Dedifferentiated amniotic fluid mesenchymal stem cell (primary cell): ENCODE data around the gene FAM222A.

Experiments
- DNase-seq: peaks from one replicate; pipeline ENCODE4 v3.0.0-alpha.2; 2016; ENCODE audit errors: extremely low spot score

FAM222A gene

DNA sequence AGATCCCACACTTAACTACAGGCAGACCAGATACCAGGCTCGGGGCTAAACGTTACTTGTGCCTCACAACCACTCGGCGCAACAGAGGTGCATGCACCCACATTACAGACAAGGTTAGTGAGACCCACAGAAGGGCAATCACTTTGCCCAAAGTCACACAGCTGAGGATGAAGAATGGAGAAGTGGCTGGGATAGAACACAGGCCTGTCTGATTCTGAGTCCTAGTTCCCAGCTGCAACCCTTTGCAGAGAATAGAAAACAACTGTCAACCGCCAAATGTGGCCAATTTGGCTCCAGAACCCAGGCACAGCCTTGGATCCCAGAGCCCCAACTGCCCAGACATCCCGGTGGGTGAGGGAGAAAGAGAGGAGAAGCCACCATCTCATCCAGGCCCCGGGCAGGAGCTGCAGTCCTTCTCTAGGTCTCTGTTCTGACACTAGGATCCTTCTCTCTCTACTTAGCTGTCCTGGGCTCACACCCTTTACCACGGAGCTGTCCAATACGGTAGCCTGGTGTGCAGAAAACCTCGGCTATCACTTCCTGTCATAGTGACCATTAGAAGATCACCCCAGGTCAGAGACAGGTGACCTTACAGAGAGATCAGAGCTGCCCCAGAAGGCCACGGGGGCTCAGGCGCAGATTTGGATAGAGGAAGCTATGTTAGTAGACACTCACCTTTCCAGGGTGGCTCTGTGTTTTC is 59.1 kb downstream of the FAM222A start:
- DNase-seq: no peak

DNA sequence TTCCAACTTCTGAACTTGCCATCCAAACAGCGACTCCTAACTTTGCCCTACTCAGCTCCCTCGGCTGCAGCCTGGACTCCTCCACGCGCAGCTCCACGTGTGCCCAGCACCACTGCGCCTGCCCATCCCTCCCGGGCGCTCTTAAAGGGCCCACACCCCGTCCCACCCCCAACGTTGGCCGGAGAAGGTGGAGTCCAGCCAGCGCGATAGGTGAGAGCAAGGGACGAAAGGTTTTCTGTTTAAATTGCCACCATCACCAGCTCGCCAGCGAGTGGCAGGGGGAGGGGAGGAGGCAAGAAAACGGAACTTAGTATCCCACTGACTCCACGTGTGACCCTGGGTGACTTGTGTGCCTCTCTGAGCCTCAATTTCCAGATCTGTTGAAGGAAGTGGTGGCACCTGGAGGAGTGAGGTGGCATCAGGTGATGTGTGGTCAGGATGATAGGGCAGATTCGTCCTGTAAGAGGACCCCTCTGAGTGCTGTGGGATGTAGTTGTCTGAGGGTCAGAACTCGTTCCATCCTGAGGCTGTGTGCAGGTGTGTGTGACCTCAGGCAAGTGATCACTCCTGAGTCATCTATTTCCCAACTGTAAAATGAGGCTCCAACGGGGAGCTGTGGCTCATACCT is 59.9 kb downstream of the FAM222A start:
- no peak for DNase-seq

GRCh38 chr12:109775172-109775881 is 61.7 kb downstream of the FAM222A start:
- DNase-seq: peak; percentile 58

GRCh38 chr12:109776624-109777023 is 63.0 kb downstream of the FAM222A start:
- no peak for DNase-seq

DNA sequence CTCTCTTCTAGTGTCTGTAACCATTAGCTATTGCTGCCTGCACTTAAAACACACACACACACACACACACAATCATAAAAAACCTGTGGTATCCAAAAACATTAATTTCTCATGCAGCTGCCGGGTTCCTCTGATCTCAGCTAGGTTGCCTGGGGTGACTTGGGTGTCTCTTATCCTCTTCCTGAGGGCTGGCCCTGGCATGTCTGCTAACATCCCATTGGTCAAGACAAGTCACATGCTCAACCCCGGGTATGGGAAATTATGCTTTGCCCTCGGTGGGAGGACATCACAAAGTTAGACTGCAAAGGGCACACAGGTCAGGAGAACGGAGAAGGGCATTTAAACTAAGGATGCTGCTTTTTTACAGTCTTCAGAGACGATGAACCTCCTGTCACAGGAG is 63.9 kb downstream of the FAM222A start:
- no peak for DNase-seq

DNA sequence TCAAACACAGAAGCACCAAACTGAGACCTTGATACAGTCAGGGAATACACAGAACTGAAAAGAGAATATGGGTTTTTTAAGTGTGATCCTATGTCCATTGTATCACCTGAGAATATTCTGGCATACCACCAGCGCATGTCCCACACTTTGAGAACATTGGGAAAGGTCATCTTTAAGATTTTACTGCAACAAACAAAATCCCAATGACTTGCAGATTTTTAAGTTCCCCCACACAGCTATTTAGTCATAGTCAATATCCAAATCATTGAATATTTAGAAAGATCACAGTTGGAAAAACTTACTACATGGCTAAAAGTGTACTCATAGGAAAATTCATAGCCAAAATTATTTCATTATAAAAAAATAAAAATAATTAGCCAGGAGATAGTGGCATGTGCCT is 65.1 kb downstream of the FAM222A start:
- no peak for DNase-seq

DNA sequence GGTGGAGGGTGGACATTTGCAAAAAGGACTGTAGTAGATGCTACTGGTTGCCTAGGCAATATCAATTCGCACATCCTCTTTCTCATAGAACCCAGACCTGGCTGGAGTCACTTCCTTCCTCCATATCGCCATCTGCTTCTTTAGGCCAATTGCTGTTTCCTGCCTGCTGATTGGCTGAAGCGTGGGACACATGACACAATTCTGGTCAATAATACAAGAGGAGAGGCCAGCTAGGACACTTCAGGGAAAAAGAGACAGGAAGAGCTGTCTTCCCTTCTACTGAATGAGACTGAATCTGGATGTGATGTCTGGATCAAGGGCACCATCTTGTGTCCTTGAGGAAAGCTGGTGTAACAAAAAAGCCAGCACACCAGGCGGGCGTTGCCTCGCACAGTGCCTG is 65.8 kb downstream of the FAM222A start:
- no peak for DNase-seq

- DNase-seq: no peak
Measured at GRCh38 chr12:109781668-109782325, 68.2 kb downstream of the FAM222A start.

- no peak for DNase-seq
Measured at GRCh38 chr12:109782326-109782703, 68.7 kb downstream of the FAM222A start.

DNA sequence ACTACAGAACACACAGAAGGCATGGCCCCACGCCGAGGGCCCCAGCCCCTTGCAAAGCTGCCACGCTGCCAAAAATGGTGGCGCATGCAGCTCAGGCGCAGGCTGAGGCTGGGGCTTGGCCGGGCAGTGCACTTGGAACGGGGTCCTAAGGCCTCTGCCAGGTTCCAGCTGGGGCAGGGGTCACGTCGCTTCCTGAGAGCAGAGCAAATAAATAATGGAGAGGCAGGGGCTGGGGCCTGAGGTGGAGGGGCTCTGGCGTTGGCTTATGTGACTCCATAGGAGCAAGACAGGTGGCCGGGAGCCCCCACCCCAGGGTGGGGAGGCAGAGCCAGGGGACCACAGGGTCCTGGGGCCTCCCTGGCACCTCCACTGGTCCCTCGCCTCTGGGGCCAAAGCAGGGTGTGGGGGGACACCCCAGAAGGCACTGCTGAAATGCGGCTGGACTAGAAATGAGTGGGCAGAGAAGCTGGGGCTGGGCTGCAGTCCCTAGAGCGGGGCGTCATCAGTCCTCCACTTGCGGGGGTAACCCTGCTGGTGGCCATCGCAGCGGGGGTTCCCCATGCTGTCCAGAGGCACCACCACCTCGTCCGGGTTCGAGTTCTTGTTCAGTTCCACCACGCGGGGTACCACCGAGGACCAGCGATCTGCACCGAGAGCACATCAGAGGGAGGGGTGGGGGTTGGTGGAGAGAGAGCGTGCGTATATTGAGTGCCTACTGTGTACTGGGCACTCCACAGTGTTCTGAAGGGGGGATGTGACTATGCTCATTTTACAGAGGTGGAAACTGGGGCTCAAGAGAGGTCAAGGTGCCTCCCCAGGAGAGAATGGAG is 69.7 kb downstream of the FAM222A start:
- no peak for DNase-seq

DNA sequence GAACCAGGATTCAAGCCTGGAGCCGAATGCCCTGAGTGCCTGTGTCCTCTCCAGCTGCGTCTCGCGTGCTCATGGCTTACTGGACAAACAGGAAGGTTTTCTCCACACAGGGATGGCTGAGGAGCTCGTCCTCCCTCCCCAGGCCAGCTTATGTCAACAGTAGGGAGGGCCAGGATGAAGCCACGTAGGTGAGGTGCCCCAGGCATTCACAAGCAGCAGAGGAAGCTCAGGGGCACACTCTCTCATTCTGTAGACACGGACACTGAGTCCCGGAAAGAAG is 70.3 kb downstream of the FAM222A start:
- no peak for DNase-seq

- DNase-seq: no peak
Measured at GRCh38 chr12:109785854-109786253, 72.2 kb downstream of the FAM222A start.

DNA sequence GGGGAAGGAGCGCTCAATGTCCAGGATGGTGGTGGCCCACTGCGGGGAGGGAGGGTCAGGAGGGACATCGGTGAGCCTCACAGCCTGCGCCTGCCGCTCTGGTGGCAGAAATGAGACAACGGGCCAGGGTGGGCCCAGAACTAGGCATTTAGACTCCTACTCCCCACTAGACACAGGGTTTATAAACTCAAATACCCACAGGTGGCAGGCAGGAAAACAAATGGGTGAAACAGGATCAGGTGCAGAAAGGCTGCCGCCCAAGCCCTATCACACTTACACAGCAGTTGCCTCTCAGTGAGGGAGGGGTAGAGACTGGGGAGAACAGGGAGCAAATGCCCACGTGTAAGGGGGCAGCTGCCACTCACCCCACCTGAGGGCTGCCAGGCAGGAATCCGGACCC is 73.2 kb downstream of the FAM222A start:
- no peak for DNase-seq

GRCh38 chr12:109789526-109790048 is 76.0 kb downstream of the FAM222A start:
- no peak for DNase-seq

- DNase-seq: no peak
Measured at GRCh38 chr12:109792992-109793391, 79.4 kb downstream of the FAM222A start.

DNA sequence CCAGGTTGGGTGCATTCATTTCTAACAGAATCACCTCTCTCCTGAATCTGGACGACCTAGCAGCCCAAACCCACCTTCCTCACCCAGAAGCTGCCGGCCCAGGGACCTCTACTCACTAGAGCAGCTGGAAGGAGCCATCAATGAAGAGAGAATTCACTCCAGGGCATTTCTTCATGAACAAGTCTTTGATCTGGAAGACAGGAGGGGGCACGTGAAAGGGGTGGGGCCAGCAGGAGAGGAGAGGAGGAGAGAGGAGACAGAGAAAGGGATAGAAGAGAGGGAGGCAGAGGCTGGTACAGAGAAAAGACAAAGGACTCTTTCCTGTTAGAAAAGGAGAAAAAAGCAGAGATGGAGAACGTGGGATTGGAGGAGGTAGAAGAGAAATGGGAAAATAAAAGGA is 79.8 kb downstream of the FAM222A start:
- no peak for DNase-seq

- no peak for DNase-seq
Measured at GRCh38 chr12:109793826-109794501, 80.3 kb downstream of the FAM222A start.

DNA sequence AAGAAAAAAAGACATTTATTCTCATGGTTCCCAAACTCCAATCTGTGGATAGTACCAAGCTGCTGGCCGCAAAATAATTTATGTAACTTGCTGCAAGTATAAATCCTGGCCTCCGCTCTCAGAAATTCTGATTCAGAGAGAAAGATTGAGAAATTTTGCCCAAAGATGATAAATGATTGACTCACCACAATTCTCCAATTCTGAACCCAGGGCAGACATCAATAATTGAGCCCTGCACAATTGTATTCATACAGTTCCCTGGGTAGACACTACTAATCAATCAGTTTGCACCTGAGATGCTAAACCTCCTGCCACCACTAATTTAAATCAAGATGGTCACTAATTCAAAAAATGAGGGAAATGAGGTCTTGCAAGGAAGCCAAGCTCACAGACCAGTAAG is 81.4 kb downstream of the FAM222A start:
- DNase-seq: no peak

- no peak for DNase-seq
Measured at GRCh38 chr12:109796057-109796456, 82.4 kb downstream of the FAM222A start.

DNA sequence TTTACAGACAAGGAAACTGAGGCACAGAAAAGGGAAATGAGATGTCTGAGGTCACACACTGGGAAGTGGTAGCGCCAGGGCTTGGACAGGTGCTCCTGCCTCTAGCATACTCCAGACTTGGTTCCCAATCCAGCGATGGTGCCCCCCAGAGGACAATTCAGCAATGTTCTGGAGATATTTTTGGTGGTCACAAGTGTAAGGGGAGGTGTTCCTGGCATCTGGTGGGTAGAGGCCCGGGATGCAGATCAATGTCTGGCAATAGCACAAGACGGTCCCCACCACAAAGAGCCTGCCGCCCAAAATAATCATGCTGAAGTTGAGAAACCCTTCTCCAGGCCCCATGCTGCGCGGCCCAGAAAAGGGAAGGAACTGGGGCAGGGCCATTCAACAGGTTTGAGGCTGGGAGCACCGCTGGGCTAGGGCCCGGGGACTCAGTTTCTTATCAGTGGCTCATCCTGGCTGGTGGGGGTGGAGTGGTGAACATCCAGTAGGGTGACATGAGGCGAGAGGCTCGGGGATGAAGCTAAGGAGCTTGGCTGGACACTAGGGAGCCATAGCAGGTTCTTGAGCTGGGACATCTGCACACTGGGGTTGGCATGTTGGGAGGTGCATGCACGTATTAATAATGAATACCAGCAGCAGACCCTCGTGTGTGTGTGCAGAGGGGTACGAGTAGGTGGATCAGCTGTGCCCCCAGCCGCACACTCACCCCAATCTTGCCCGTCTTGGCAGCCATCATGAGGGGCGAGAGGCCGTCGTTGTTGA is 84.5 kb downstream of the FAM222A start:
- no peak for DNase-seq
